Measurements from ENCODE around the gene KCNJ6.

KCNJ6 gene

GRCh38 chr21:37817242-37817641 is 99.0 kb downstream of the KCNJ6 start:
- DNase-seq (ENCODE audit: low spot score): no peak

- DNase-seq (ENCODE audit: low spot score): no peak
Observed at GRCh38 chr21:37815893-37816292, 100.4 kb downstream of the KCNJ6 start.

GRCh38 chr21:37811711-37812110 is 104.5 kb downstream of the KCNJ6 start:
- no peak for DNase-seq (ENCODE audit: low spot score)

- DNase-seq (ENCODE audit: low spot score): no peak
Observed at GRCh38 chr21:37808261-37808660, 108.0 kb downstream of the KCNJ6 start.

GRCh38 chr21:37805266-37805665 is 111.0 kb downstream of the KCNJ6 start:
- no peak for DNase-seq (ENCODE audit: low spot score)

GRCh38 chr21:37804001-37804400 is 112.3 kb downstream of the KCNJ6 start:
- DNase-seq (ENCODE audit: low spot score): no peak

GRCh38 chr21:37803101-37803651 is 113.1 kb downstream of the KCNJ6 start:
- no peak for DNase-seq (ENCODE audit: low spot score)

GRCh38 chr21:37800456-37801061 is 115.7 kb downstream of the KCNJ6 start:
- no peak for DNase-seq (ENCODE audit: low spot score)

GRCh38 chr21:37800057-37800455 is 116.2 kb downstream of the KCNJ6 start:
- no peak for DNase-seq (ENCODE audit: low spot score)

- DNase-seq (ENCODE audit: low spot score): no peak
Observed at GRCh38 chr21:37799211-37800056, 116.8 kb downstream of the KCNJ6 start.

GRCh38 chr21:37797403-37797802 is 118.9 kb downstream of the KCNJ6 start:
- no peak for DNase-seq (ENCODE audit: low spot score)

- DNase-seq (ENCODE audit: low spot score): no peak
Observed at GRCh38 chr21:37796011-37796410, 120.2 kb downstream of the KCNJ6 start.

- no peak for DNase-seq (ENCODE audit: low spot score)
Observed at GRCh38 chr21:37793660-37794059, 122.6 kb downstream of the KCNJ6 start.

GRCh38 chr21:37792046-37792445 is 124.2 kb downstream of the KCNJ6 start:
- DNase-seq (ENCODE audit: low spot score): no peak

GRCh38 chr21:37790905-37791304 is 125.4 kb downstream of the KCNJ6 start:
- DNase-seq (ENCODE audit: low spot score): no peak

- no peak for DNase-seq (ENCODE audit: low spot score)
Observed at GRCh38 chr21:37788503-37788902, 127.8 kb downstream of the KCNJ6 start.

- no peak for DNase-seq (ENCODE audit: low spot score)
Observed at GRCh38 chr21:37787456-37787855, 128.8 kb downstream of the KCNJ6 start.

GRCh38 chr21:37784591-37785318 is 131.5 kb downstream of the KCNJ6 start:
- DNase-seq (ENCODE audit: low spot score): no peak

GRCh38 chr21:37783016-37783415 is 133.2 kb downstream of the KCNJ6 start:
- no peak for DNase-seq (ENCODE audit: low spot score)

- no peak for DNase-seq (ENCODE audit: low spot score)
Observed at GRCh38 chr21:37780991-37781983, 135.0 kb downstream of the KCNJ6 start.

- DNase-seq (ENCODE audit: low spot score): no peak
Observed at GRCh38 chr21:37771181-37771580, 145.1 kb downstream of the KCNJ6 start.
